Measurements from ENCODE around the gene SMPD3.

The SMPD3 gene

DNA sequence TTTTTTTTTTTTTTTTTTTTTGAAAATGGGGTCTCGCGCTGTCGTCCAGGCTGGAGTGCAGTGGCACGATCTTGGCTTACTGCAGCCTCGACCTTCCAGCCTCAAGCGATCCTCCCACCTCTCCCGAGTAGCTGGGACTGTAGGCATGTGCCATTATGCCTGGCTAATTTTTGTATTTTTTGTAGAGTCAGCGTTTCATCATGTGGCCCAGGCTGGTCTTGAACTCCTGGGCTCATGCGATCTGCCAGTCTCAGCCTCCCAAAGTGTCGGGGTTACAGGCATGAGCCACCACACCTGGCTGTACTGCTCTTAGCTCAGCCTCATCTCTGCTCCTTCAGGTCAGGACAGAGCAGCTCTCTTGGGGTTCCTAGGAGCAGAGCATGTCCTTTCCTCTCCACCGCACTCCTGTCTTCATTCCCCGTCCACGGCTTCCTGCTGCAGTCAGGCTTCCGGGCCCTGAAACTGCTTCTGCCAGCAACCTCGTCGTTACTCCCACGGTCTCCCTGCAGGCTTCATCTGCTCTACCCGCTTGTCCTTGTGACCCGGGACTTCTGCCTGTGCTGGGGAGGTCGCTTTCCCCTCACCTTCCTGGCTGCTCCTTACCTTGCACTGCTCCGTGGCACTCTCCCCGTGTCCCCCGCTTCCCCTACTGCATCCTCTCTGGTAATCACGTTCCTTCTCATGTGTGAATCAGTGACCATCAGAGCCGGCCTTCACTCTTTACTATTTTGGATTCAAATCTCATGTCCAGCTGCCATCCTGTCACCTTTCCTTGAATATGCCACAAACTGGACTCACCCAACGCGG, 99.5 kb downstream of the SMPD3 start:
- no peak overlapping the region for H3K4me3 Mint-ChIP-seq
- H3K27ac Mint-ChIP-seq: no peak overlapping the region
- H3K4me1 Mint-ChIP-seq: peaks cover 15% of the 10 kb centered on the region
- peaks cover 5% of the 10 kb centered on the region for H3K27me3 Mint-ChIP-seq
- no peaks in the 10 kb centered on the region for H3K9me3 Mint-ChIP-seq
- peaks cover 71% of the 10 kb centered on the region for H3K36me3 Mint-ChIP-seq
- DNase-seq: no peak
- CTCF ChIA-PET: interaction anchor here (1.0 kb wide), 1 partner anchor 85 kb away, joined by 3 read pairs; no protein-coding TSS in a partner anchor

DNA sequence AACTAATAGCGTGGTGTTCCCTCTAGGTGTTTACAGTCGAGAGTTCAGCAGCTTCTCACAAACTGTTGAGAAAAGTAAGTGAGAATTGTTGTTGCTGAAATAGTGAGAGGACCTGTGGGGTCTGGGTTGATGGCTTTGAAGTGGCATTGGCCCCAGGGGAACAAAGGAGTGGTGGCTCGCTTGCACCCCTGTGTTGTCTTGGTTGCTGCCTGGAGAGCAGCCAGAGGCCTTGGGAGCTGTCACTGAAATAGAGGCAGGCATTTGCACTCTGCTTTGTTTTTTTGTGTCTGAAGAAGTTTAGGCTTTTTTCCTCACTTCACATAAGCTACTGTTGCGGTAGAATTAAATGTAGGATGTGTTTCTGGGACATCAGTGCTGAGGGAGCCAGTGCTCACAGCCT, 100.7 kb downstream of the SMPD3 start:
- CTCF ChIA-PET: interaction anchor here (1.1 kb wide), 1 partner anchor 85 kb away, joined by 3 read pairs; no protein-coding TSS in a partner anchor
- peaks cover 67% of the 10 kb centered on the region for H3K36me3 Mint-ChIP-seq
- H3K4me1 Mint-ChIP-seq: peaks cover 13% of the 10 kb centered on the region
- H3K27me3 Mint-ChIP-seq: no peaks in the 10 kb centered on the region
- no peak overlapping the region for H3K4me3 Mint-ChIP-seq
- DNase-seq: no peak
- no peak overlapping the region for H3K27ac Mint-ChIP-seq
- no peaks in the 10 kb centered on the region for H3K9me3 Mint-ChIP-seq

DNA sequence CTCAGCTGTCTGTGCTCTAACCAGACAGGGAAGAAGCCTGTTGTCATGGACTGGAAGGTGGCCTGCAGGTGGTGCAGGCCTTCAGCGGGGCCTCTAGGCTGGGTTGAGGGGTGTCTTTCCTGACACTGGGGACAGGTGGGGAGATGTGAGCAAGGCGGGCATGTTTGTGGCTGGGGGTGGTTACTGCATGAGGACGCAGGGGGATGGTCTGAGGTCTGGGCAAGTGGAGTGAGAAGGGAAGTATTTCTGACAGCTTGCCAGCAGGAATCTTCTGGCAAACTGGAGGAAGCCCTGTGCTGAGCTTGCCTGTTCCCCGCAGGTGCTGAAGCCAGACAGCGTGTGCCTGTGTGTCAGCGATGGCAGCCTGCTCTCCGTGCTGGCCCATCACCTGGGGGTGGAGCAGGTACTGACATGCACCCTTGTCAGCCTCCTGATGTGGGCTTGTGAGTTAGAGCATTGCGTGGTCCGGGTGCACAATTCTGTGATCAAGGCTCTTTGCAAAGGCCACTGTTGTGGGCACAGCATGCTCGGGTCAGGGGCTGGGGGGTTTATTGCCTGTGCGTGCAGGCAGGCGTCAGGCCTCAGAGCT, 101.3 kb downstream of the SMPD3 start:
- H3K9me3 Mint-ChIP-seq: no peaks in the 10 kb centered on the region
- CTCF ChIA-PET: interaction anchor here (1.1 kb wide), 1 partner anchor 85 kb away, joined by 3 read pairs; no protein-coding TSS in a partner anchor
- no peak overlapping the region for H3K27ac Mint-ChIP-seq
- peaks cover 13% of the 10 kb centered on the region for H3K4me1 Mint-ChIP-seq
- H3K4me3 Mint-ChIP-seq: no peak overlapping the region
- peaks cover 67% of the 10 kb centered on the region for H3K36me3 Mint-ChIP-seq
- DNase-seq: no peak
- no peaks in the 10 kb centered on the region for H3K27me3 Mint-ChIP-seq

GRCh38 chr16:68345958-68346635, 102.2 kb downstream of the SMPD3 start:
- H3K36me3 Mint-ChIP-seq: peaks cover 61% of the 10 kb centered on the region
- no peak for DNase-seq
- H3K9me3 Mint-ChIP-seq: no peaks in the 10 kb centered on the region
- peaks cover 13% of the 10 kb centered on the region for H3K4me1 Mint-ChIP-seq
- no peak overlapping the region for H3K4me3 Mint-ChIP-seq
- no peaks in the 10 kb centered on the region for H3K27me3 Mint-ChIP-seq
- CTCF ChIA-PET: interaction anchor here (0.8 to 1.7 kb wide), 2 partner anchors 10 to 82 kb away, joined by 3 to 4 read pairs; partner anchors contain the start of gene SLC7A6
- H3K27ac Mint-ChIP-seq: no peak overlapping the region

DNA sequence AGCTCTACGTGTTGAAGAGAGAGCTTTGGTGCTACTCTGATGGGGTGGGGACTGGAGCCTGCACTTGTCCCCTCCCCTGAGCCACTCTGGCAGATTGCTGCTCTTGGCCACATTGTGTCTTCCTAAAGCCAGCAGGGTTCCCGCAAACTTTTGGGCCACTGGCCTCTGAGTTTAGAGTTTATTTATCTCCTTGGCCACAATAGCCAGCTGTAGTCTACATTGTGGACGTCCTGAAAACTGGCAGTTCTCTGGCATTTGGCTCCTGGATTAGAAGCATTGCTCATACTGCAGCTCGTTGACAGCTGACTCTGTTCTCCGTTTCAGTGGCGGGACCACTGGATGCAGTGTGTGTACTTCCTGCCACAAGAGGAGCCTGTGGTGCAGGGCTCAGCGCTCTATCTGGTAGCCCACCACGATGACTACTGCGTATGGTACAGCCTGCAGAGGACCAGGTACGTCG, 102.9 kb downstream of the SMPD3 start:
- H3K27ac Mint-ChIP-seq: no peak overlapping the region
- no peak overlapping the region for H3K4me3 Mint-ChIP-seq
- CTCF ChIA-PET: interaction anchor here (0.6 to 1.7 kb wide), 4 partner anchors 10 to 81 kb away, joined by 3 to 4 read pairs (median 4); partner anchors contain the start of gene SLC7A6

GRCh38 chr16:68344252-68344651, 104.1 kb downstream of the SMPD3 start:
- Mint-ChIP-seq H3K4me3 (no peak overlapping the region), H3K27ac (no peak overlapping the region), H3K9me3 (no peaks in the 10 kb centered on the region), H3K4me1 (peaks cover 16% of the 10 kb centered on the region), H3K27me3 (no peaks in the 10 kb centered on the region), H3K36me3 (peaks cover 70% of the 10 kb centered on the region)
- DNase-seq: no peak
- CTCF ChIA-PET: interaction anchor here (1.7 kb wide), 1 partner anchor 12 kb away, joined by 4 read pairs; no protein-coding TSS in a partner anchor

More for the DNA sequence above, 102.9 kb downstream of the SMPD3 start:
- DNase-seq: no peak
- Mint-ChIP-seq H3K4me1 (peaks cover 15% of the 10 kb centered on the region), H3K36me3 (peaks cover 67% of the 10 kb centered on the region), H3K27me3 (no peaks in the 10 kb centered on the region), H3K9me3 (no peaks in the 10 kb centered on the region)

DNA sequence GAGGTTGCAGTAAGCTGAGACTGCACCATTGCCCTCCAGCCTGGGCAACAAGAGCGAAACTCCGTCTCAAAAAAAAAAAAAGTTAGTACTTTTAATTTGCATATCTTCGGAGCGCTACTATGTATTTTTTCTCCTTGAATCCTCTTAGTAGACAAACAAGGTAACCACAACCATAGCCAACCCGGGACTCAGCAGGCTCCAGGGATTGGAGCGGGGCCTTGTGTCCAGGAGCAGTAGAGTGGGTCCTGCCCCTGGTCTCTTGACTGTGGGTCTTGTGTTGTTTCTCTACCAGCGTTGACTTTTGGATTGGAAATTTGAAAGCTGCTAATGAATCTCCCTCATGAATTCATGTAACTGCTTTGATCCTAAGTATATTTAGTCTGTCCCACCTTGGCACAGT, 105.2 kb downstream of the SMPD3 start:
- no peak for DNase-seq
- Mint-ChIP-seq H3K9me3 (no peaks in the 10 kb centered on the region), H3K4me1 (peaks cover 16% of the 10 kb centered on the region), H3K27ac (peak overlapping the region; percentile 33), H3K27me3 (no peaks in the 10 kb centered on the region), H3K4me3 (no peak overlapping the region), H3K36me3 (peaks cover 67% of the 10 kb centered on the region)
- CTCF ChIA-PET: no interaction called here

GRCh38 chr16:68342620-68343019, 105.7 kb downstream of the SMPD3 start:
- Mint-ChIP-seq H3K27me3 (no peaks in the 10 kb centered on the region), H3K4me1 (peaks cover 13% of the 10 kb centered on the region), H3K4me3 (no peak overlapping the region), H3K27ac (no peak overlapping the region), H3K36me3 (peaks cover 67% of the 10 kb centered on the region), H3K9me3 (no peaks in the 10 kb centered on the region)
- CTCF ChIA-PET: no interaction called here
- no peak for DNase-seq

DNA sequence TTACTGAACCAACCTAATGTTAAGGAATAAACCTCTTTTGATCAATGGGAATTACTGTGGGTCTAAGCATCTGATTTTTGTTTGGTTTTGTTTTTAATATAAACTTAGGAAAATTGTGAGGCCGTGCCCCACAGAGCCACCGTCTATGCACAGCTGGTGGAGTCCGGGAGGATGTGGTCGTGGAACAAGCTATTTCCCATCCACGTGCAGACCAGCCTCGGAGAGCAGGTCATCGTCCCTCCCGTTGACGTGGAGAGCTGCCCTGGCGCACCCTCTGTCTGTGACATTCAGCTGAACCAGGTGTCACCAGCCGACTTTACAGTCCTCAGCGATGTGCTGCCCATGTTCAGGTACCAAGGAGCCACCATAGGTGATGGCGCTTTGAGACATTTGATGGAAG, 109.1 kb downstream of the SMPD3 start:
- CTCF ChIA-PET: interaction anchor here (0.6 to 1.6 kb wide), 8 partner anchors 11 to 155 kb away, joined by 3 to 6 read pairs (median 3); partner anchors contain the start of gene SLC7A6
- H3K27me3 Mint-ChIP-seq: no peaks in the 10 kb centered on the region
- no peaks in the 10 kb centered on the region for H3K9me3 Mint-ChIP-seq
- H3K36me3 Mint-ChIP-seq: peaks cover 59% of the 10 kb centered on the region
- peaks cover 5% of the 10 kb centered on the region for H3K4me1 Mint-ChIP-seq
- H3K4me3 Mint-ChIP-seq: no peak overlapping the region
- no peak overlapping the region for H3K27ac Mint-ChIP-seq
- no peak for DNase-seq

- H3K4me1 Mint-ChIP-seq: peaks cover 6% of the 10 kb centered on the region
- no peaks in the 10 kb centered on the region for H3K9me3 Mint-ChIP-seq
- no peak for DNase-seq
- H3K27ac Mint-ChIP-seq: peak overlapping the region; percentile 4
- H3K4me3 Mint-ChIP-seq: no peak overlapping the region
- no peaks in the 10 kb centered on the region for H3K27me3 Mint-ChIP-seq
- CTCF ChIA-PET: no interaction called here
- peaks cover 59% of the 10 kb centered on the region for H3K36me3 Mint-ChIP-seq
Observed at GRCh38 chr16:68338326-68339119, 109.8 kb downstream of the SMPD3 start.

GRCh38 chr16:68335175-68335574, 113.1 kb downstream of the SMPD3 start:
- peaks cover 20% of the 10 kb centered on the region for H3K4me1 Mint-ChIP-seq

DNA sequence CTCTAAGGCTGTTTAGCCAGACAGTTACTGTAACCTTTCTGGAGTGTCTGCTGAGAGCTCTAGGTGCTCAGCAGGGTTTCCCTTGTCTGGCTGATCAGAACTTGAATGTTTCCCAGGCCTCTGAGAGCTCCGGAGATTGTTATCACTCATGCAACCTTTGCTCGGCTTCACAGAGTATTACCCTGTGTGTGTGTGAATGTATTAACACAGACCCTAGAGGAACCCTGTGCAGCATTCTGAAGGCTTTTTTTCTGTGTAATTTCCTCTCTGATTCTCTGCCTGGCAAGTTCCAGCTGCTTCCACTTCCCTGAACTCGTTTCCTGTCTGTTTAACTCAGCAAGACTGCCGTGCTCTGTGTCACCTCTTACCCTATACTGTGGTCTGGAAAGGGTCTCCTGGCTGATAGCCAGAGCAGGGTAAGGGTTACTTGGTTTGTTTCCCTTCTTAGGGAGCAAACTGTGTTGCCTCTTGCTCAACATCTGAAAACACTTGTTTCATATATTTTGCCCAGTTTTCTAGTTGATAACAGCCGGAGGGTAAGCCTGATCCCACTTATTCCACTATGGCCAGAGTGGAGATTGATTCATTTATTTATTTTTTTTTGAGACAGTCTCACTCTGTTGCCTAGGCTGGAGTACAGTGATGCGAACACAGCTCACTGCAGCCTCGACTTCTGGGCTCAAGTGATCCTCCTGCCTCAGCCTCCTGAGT, 115.7 kb downstream of the SMPD3 start:
- Mint-ChIP-seq H3K27ac (peak overlapping the region; percentile 80), H3K9me3 (no peaks in the 10 kb centered on the region), H3K36me3 (peaks cover 41% of the 10 kb centered on the region), H3K27me3 (no peaks in the 10 kb centered on the region), H3K4me1 (peaks cover 24% of the 10 kb centered on the region), H3K4me3 (no peak overlapping the region)
- CTCF ChIA-PET: interaction anchor here (1.0 to 23.2 kb wide), 4 partner anchors 71 to 178 kb away, joined by 3 to 432 read pairs (median 4); partner anchors contain the start of gene SLC7A6
- peak; percentile 45 for DNase-seq

More at GRCh38 chr16:68335175-68335574, 113.1 kb downstream of the SMPD3 start:
- no peaks in the 10 kb centered on the region for H3K27me3 Mint-ChIP-seq
- no peak for DNase-seq
- H3K27ac Mint-ChIP-seq: no peak overlapping the region
- peaks cover 52% of the 10 kb centered on the region for H3K36me3 Mint-ChIP-seq
- H3K9me3 Mint-ChIP-seq: no peaks in the 10 kb centered on the region
- CTCF ChIA-PET: interaction anchor here (0.7 to 23.2 kb wide), 4 partner anchors 10 to 194 kb away, joined by 3 to 432 read pairs (median 3); partner anchors contain the start of gene SLC7A6
- no peak overlapping the region for H3K4me3 Mint-ChIP-seq

Measured in activated naive CD4-positive, alpha-beta T cell treated with anti-CD3 and anti-CD28 coated beads, Interleukin-2, amount 10 ng/mL, durations not matched to agents 7 days and 5 days (primary cell).